HG03045 (cell line): Measurements from ENCODE around the gene CTXND2.
A peak's percentile ranks its signal among the peaks of the same experiment; 100 is the strongest.
"Not testable (repeated sequence)": the region's sequence is repeated elsewhere in the genome, so short reads cannot be mapped to it uniquely, and the experiment has no call there.

Experiments
- ATAC-seq: cut with Tn5 transposase; IDR thresholded peaks from one replicate; pipeline ENCODE4 v1.9.1; 2021; ENCODE audit warnings: mild to moderate bottlenecking, moderate library complexity; ENCODE audit not compliant: unreplicated experiment

Gene CTXND2

DNA sequence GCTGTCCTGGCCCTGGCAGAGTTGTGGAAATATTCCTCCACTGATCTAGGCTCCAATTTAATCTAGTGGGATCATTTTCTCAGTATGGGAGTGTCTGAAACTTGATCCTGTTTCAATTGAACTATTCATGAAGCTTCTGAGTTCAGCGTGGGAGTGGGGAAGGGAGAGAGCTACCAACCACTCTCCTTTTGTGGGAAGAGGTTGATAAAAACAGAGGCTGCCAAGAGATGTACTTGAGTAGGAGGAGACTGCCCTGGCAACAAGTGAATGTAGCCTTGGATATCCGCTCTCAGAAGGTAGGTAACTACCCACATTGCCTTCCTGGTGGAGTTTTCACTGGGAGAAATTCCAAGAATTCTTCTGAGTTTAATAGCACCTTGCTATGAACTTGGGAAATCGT, at the start of gene CTXND2:
Gene CTXND2, plus strand, starts transcription at position 119 of the 400 bp plus-strand sequence. CDS start 25,179 bp downstream, outside the sequence.
- ATAC-seq = no peak

DNA sequence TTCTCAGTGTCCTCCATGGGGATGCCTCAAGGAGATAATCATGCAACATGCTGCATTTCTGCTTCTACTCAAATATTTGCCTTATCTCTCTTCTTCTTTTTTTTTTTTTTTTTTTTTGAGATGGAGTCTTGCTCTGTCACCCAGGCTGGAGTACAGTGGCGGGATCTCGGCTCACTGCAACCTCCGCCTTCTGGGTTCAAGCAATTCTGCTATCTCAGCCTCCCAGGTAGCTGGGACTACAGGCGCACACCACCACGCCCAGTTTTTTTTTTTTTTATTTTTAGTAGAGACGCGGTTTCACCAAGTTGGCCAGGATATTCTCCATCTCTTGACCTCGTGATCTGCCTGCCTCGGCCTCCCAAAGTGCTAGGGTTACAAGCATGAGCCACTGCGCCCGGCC, 46.1 kb upstream of the CTXND2 start:
- ATAC-seq = not testable (repeated sequence)

DNA sequence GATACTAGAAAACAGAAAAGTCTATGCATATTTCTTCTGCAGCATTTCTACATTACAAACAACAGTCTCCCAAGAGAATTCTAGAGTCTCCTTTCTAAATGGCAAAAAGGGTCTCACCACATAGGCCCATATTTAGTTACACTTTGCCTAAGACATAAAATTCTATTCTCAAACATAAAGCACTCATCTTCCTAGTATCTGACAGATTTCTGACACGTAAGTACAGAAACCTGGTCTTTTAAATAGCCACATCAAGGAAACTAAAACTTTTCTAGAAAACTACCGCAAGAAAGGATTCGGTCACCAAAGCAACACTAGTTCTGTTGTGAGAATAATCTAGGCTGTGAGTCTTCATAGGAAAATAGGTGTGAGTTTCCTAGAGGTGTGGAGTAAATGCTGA, 45.3 kb upstream of the CTXND2 start:
- ATAC-seq = no peak

DNA sequence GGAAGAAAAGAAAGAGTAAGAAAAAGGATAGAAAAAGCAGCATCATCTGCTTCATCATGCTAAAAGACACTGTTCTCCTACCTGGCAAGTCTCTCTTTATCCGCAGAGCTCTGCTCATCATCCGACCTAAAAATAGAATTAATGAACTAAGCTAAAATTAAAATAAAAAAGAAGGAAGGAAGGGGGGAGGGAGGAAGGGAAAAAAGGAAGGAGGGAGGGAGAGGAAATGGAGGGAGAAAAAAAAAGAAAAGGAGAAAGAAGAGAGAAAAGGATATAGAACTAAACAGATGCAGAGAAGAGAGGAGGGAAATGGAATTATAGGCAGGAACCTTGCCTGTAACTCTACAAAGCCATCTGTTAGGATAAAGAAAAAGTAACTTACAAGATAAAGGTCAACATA, 44.6 kb upstream of the CTXND2 start:
- ATAC-seq = no peak

DNA sequence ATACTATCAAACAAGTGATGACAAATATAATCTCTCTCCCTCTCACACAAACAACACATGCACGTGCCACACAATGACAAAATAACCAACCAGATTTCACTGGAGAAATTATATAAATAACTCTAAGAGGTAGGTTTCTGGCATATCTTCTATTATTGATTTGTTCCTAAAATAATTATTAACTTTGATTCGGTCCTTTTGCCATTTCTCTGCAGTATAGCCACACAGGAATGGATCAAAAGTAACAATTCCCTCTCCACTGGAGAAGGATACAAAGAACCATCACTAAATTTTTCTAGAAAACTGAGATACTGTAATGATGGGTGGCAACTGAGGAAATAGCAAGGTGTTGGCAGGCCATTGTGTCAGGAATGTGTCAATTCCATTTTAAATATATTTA, 44.0 kb upstream of the CTXND2 start:
- ATAC-seq = no peak

DNA sequence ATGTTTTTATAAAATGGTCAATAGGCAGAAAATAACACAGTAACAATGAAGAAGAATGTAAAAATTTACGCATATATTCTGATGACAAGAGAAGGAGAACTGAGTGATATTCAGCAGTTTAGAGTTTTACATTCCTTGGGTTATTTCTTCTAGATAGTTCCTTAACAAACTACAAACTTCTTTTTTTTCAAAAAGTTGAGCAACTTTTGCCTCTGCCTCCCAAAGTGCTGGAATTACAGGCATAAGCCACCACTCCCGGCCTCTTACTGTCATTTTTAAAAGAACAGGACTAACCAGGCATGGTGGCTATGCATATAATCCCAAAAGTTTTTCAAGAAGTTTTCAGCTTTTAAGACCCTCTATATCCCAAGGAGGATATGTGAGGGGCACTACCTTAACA, 43.5 kb upstream of the CTXND2 start:
- no peak for ATAC-seq

DNA sequence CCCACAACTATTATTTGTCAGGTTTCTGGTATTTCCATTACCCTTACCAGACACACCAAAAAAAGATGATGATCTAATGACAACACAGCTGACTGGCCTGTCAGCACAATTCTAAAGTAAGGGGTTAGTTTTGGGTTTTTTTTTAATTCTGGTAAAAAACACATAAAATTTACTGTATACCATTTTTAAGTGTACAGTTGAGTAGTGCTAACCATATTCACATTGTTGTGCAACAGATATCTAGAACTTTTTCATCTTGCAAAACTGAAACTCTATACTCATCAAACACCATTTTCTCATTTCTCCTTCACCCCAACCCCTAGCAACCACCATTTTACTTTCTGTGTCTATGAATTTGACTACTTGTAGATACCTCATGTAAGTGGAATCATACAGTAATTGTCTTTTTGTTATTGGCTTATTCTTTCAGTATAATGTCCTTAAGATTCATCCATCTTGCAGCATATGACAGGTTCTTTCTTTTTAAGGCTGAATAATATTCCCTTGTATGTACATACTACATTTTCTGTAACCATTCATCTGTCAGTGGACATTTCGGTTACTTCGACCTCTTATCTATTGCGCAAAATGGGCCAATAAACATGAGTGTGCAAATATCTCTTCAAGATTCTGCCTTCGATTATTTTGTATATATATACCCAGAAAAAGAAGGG, 40.3 kb upstream of the CTXND2 start:
- ATAC-seq = no peak

DNA sequence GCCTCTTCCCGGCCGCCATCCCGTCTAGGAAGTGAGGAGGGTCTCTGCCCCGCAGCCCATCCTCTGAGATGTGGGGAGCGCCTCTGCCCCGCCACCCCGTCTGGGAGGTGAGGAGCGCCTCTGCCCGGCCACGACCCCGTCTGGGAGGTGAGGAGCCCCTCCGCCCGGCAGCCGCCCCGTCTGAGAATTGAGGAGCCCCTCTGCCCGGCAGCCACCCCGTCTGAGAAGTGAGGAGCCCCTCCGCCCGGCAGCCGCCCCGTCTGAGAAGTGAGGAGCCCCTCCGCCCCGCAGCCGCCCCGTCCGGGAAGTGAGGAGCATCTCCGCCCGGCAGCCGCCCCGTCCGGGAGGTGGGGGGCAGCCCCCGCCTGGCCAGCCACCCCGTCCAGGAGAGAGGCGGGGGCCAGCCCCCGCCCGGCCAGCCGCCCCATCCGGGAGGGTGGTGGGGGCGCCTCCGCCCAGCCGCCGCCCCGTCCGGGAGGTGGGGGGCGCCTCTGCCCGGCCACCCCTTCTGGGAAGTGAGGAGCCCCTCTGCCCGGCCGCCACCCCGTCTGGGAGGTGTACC, 36.1 kb upstream of the CTXND2 start:
- ATAC-seq = not testable (repeated sequence)

DNA sequence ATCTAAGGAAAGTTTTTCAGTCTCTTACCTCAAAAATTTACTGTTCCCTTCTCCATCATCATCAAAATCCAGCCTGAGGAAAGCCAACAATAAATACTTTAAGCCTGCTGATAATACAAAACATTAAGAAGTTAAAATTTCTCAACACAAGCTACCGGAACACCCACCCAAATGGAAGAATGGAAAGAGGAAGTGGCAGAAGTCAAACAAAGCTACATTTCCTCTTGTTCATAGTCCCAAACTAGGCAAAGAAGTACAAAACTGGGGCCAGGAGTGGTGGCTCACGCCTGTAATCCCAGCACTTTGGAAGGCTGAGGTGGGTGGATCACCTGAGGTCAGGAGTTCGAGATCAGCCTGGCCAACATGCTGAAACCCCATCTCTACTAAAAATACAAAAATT, 34.2 kb upstream of the CTXND2 start:
- ATAC-seq = not testable (repeated sequence)

DNA sequence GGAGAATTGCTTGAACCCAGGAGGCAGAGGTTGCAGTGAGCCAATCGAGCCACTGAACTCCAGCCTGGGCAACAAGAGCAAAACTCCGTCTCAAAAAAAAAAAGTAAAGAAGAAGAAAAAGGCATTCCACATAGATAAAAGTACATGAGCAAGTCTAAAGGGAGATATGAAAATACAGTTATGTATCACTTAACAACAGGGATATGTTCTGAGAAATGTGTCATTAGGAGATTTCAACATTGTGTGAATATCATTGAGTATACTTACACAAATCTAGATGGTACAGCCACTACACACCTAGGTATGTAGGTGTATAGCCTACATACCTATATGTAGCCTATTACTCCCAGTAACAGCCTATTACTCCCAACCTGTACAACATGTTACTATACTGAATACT, 23.2 kb upstream of the CTXND2 start:
- ATAC-seq = no peak

DNA sequence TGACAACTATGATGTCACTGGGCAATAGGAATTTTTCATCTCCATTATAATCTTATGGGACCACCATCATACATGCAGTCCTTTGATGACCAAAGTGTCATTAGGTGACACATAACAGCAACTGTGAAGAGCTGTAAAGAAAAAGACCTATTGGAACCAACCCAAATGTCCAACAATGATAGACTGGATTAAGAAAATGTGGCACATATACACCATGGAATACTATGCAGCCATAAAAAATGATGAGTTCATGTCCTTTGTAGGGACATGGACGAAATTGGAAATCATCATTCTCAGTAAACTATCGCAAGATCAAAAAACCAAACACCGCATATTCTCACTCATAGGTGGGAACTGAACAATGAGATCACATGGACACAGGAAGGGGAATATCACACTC, 22.7 kb upstream of the CTXND2 start:
- not testable (repeated sequence) for ATAC-seq

DNA sequence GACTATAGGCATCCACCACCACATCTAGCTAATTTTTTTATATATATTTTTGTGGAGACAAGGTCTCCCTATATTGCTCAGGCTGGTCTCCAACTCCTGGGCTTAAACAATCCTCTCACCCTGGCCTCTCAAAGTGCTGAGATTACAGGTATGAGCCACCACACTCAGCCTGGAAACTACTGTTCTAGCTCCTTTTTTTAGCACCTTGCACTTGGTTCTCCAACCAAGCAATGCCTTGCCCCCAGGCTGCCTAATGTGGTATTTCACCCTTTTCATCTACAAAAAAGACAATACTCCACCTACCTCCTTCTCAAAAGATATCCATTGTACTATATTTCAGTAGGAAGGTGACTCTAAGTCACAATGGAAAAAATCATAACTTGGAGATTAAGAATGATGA, 17.3 kb upstream of the CTXND2 start:
- no peak for ATAC-seq

DNA sequence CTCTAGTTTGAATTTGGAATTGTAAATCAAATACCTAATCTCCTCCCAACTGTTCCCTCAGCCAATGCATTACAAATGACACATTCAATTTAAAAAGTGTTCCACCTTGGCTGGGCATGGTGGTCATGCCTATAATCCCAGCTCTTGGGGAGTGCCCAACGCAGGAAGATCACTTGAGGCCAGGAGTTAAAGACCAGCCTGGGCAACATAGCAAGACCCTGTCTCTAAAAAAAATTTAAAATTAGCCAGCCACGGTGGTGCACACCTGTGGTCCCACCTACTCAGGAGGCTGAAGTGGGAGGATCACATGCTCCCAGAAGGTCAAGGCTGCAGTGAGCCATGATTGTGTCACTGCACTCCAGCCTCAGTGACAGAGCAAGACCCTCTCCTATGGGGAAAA, 14.4 kb upstream of the CTXND2 start:
- no peak for ATAC-seq

DNA sequence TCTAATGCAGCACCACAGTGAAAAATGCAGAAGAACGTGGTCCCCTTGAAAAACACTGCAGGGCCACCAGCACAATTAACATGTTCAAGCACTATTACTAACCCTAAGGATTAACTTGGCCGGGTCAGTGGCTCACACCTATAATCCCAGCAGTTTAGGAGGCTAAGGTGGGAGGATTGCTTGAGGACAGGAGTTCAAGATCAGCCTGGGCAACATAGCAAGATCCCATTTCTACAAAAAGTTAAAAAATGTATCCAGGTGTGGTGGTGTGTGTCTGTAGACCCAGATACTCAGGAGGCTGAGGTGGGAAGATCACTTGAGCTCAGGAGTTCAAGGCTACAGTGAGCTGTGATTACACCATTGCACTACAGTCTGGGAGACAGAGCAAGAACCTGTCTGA, 13.4 kb upstream of the CTXND2 start:
- no peak for ATAC-seq

DNA sequence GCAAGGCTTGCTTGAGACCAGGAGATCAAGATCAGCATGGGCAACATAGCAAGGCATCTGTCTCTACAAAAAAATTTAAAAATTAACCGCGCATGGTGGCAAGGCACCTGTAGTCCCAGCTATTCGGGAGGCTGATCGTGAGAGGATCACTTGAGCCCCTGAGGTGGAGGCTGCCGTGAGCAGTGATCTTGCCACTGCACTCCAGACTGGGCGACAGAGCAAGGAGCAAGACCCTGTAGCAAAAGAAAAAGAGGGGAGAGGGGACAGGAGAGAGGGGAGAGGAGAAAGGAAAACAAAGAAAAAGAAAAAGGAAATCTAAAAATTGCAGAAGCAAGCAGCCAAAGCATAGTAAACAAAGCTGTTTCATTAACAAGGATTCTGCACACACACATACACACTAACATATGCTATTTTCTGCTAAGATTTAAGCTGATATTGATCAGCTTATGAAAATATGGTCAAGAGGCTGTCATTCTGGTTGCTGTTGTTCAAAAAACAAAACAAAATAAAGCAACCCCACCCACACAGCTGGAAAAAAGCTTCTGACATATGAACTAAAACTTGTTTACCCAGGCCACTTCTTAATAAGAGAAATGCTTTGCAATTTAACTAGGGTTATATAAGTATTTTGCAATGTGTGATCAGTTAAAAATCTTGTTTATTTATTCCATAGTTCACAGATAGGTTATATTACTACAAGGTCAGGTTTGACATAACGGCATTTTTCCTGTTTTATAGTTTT, 12.3 kb upstream of the CTXND2 start:
- no peak for ATAC-seq

DNA sequence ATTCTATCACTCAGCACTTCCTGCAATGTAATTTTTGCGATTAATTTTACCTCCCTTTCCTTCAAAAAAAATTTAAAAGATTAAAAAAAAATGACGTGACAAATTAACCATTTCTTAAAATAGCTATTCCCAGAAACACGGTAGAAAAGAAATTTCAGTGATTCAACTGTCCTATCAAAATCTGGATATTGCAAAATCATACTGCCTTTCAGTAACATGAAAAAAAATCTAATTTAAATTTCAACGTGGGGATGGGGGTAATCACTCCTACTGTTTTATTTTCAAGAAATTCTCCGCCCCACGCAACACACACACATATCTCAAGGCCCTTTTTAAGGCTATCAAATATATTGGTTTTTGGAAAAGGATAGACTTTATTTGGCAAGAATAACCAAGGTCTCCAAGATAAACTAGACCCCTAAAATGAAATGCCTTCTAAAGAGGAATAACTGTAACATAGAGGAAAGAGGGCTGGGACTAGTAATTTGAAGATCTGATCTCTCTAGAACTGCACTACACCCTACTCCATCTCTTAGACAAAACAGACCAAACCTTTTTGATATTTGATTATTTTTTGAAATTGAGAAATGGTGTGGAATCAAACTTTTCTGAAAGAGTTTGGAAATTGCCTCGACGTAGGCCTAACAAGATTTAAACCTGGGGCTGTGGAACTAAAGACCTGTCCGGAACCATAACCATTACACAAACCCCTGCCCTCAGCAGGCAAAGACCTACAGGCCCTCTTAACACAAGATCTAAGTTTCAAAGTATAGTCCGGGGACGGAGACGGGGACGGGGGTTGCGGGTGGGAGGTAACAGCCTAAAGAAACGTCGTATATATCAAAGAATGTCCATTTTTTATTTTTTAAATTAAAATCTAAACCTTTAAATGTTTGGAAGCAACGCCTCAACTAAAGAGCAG, 11.5 kb upstream of the CTXND2 start:
- ATAC-seq = no peak

DNA sequence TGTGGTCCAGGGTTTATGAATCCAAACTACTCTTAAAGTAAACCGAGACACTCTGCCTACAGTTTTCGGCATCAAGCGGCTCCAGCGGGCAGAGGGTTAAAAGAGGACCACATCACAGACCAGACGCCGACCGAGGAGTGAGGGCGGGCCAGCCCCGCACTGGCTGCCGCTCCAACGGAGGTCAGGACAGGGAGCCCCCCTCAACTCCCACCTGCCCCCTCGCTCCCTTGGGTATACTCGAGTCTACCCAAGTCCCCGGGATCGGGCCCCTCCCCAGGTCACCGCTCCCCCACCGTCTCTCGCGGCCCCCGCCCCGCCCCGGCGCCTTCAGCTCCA, 10.8 kb upstream of the CTXND2 start:
- ATAC-seq = peak; percentile 33

DNA sequence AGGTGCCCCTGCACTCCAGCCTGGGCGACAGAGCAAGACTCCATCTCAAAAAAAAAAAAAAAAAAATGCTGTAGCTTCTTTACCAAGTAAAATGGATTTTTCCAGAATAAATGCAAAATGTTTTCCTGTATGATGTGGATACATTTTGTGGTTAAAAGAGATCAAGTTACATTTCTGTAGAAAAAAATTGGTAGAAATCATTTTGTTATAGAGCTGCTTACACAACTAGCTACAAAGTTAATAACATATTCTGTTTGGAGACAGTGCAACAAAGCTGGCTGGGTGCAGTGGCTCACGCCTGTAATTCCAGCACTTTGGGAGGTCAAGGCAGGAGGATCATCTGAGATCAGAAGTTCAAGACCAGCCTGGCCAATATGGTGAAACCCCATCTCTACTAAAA, 8.0 kb upstream of the CTXND2 start:
- ATAC-seq = not testable (repeated sequence)

DNA sequence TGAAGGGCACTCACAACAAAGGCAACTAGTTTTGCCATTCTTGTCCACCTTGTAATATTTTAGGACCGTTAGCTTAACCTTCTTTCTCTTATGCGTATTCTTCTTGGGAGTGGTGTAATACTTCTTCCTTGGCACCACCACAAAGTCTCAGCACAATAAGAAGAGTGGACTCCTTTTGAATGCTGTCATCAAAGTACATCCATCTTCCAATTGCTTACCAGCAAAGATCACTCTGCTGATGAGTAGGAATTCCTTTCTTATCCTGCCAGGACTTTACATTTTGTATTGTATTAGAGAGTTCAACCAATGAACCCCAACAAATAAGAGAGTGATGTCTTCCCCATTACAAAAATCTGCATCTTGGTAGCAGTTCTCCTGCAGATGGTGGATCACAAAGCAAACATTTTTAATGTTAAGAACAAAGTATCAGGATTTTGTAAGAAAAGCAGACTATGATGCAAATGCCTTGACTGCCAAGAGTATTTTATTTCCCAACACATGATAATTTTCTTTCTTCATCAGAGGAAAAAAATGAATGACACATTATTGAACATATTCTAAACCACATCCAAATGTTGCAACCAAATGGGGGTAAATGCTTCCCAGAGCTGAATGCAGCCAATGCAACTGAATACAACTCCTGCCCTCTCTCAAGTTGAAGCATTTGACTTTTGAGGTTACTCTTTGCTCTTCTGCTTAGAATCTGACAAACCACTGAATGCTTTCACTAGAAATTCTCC, 5.4 kb upstream of the CTXND2 start:
- ATAC-seq = no peak

DNA sequence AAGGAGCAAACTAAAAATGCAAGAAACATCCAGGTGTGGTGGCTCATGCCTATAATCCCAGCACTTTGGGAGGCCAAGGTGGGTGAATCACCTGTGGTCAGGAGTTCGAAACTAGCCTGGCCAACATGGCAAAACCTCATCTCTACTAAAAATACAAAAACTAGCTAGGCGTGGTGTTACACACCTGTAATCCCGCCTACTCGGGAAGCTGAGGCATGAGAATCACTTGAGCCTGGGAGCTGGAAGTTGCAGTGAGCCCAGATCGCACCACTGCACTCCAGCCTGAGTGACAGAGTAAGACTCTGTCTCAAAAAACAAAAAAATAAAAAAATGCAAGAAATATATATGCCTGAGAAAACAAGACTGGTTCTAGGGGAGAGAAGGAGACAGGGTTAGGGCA, 3.8 kb upstream of the CTXND2 start:
- ATAC-seq = not testable (repeated sequence)

DNA sequence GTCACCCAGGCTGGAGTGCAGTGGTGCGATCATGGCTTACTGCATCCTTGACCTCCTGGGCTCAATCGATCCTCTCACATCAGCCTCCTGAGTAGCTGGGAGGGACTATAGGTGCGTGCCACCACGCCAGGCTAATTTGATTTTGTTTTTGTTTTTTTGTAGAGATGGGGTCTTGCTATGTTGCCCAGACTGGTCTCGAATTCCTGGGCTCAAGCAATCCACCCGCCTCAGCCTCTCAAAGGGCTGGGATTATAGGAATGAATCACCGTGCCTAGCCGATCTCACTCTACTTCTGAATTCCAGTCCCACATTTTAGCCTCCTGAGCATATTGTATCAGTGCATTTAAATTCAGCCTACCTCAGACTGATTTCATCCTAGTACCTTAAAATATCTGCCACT, 1.8 kb downstream of the CTXND2 start:
- ATAC-seq = no peak
